K562 (cell line): ENCODE measurements around the gene ERCC6. TPM values are rescaled to one million over a fixed set of nuclear protein-coding genes. Genes with fewer than 3 reads are reported as not detected.

Source experiments
- ATAC-seq: fragments of 200-7000 bp; cut with Tn5 transposase; 3 replicates; pipeline ENCODE4 v1.9.1; 2020; ENCODE audit warnings: moderate library complexity
- BruUV-seq: library from RNA; stranded (reverse); fragments of 400-500 nt; replicated peaks from 2 replicates; lab custom pipeline; 2021; lab: Mats Ljungman, UMichigan
- CTCF ChIA-PET: fragments of 300-600 bp; formaldehyde crosslinking; extraction: SDS; loops from one replicate; lab custom pipeline; 2021; ENCODE audit warnings: low intra/inter-chr PET ratio; lab: Yijun Ruan, JAX
- POLR2A ChIA-PET: fragments of 300-600, 350-650 bp; sonication (Branson Sonifier 250); formaldehyde crosslinking; extraction: SDS; loops from one replicate; lab custom pipeline; 2021; ENCODE audit warnings: antibody characterized with exemption, inconsistent platforms; lab: Yijun Ruan, JAX
- DNase-seq, 4 experiments: peaks; one replicate each; pipeline versions ENCODE4 v3.0.0 to v3.0.0-alpha.2; 2011 to 2018; ENCODE audit warnings: low spot score in 3 of 4, mixed read lengths in 3 of 4; ENCODE audit errors: extremely low read depth in 1 of 4
- FAIRE-seq: peaks from 2 replicates; lab custom pipeline; 2011; peaks lifted over from hg19 to GRCh38; lab: Jason Lieb, UNC
- H2AFZ ChIP-seq: 2 replicates; pipeline ENCODE4 v1.6.0; 2011; ENCODE audit warnings: low read depth, low read length, control low read depth, inconsistent platforms
- H3K27ac ChIP-seq: fragments of 200-600 bp; 3 replicates; pipeline ENCODE4 v1.8.0; 2011; ENCODE audit warnings: low read depth, mild to moderate bottlenecking, control low read depth, inconsistent platforms, low read length, moderate library complexity, mixed read lengths; ENCODE audit errors: extremely low read depth
- H3K27me3 ChIP-seq, 2 experiments: fragments of 300-600 bp in 1 of 2; 2 replicates in 1 of 2; 3 replicates in 1 of 2; pipeline versions ENCODE4 v1.6.0 to v1.8.0; 2011; ENCODE audit warnings: inconsistent platforms in 2 of 2, low read length in 2 of 2, mild to moderate bottlenecking in 1 of 2, mixed read lengths in 1 of 2, moderate library complexity in 1 of 2; ENCODE audit not compliant: control insufficient read depth in 2 of 2, insufficient read depth in 2 of 2
- H3K36me3 ChIP-seq: fragments of 300-600 bp; 3 replicates; pipeline ENCODE4 v1.8.0; 2011; ENCODE audit warnings: mild to moderate bottlenecking, low read length, inconsistent platforms; ENCODE audit not compliant: control insufficient read depth, insufficient read depth
- H3K4me1 ChIP-seq, 2 experiments: fragments of 200-600 bp in 1 of 2; replicated peaks in 1 of 2; 2 replicates in 1 of 2; 3 replicates in 1 of 2; pipeline versions ENCODE4 v1.5.1 to v1.8.0; 2011; ENCODE audit warnings: inconsistent platforms in 2 of 2, low read length in 2 of 2, mild to moderate bottlenecking in 1 of 2, mixed read lengths in 1 of 2, moderate library complexity in 1 of 2; ENCODE audit not compliant: control insufficient read depth in 2 of 2, insufficient read depth in 2 of 2
- H3K4me2 ChIP-seq: 2 replicates; pipeline ENCODE4 v1.6.1; 2011; ENCODE audit warnings: low read length, control low read depth, inconsistent platforms, mixed read lengths; ENCODE audit not compliant: insufficient read depth
- H3K4me3 ChIP-seq: fragments of 200-600 bp; sonication (generic), shearing (Covaris generic); 2 replicates; pipeline ENCODE4 v1.5.1; 2016; ENCODE audit warnings: control low read depth, inconsistent platforms
- H3K79me2 ChIP-seq: fragments of 200-600 bp; 3 replicates; pipeline ENCODE4 v1.8.0; 2011; ENCODE audit warnings: low read length, inconsistent platforms; ENCODE audit not compliant: control insufficient read depth, insufficient read depth
- H3K9ac ChIP-seq, 2 experiments: 2 replicates each; pipeline versions ENCODE4 v1.6.0 to v1.6.1; 2011; ENCODE audit warnings: low read depth in 2 of 2, low read length in 2 of 2, control low read depth in 1 of 2, inconsistent platforms in 1 of 2, mild to moderate bottlenecking in 1 of 2, mixed read lengths in 1 of 2; ENCODE audit not compliant: insufficient read depth in 1 of 2
- H3K9me1 ChIP-seq: one replicate; pipeline ENCODE4 v1.6.0; 2011; ENCODE audit warnings: inconsistent platforms, mild to moderate bottlenecking, low read length, moderate library complexity; ENCODE audit not compliant: control insufficient read depth, insufficient read depth
- H3K9me3 ChIP-seq: replicated peaks from 2 replicates; pipeline ENCODE4 v1.5.1; 2011; ENCODE audit warnings: low read depth, low read length, inconsistent platforms; ENCODE audit not compliant: control insufficient read depth, insufficient read depth
- H4K20me1 ChIP-seq: replicated peaks from 2 replicates; pipeline ENCODE4 v1.6.1; 2011; ENCODE audit warnings: low read length, inconsistent platforms, mixed read lengths; ENCODE audit not compliant: control insufficient read depth, insufficient read depth
- CBX8 ChIP-seq: fragments of 200-600 bp; sonication (generic); IDR thresholded peaks from 2 replicates; pipeline ENCODE4 v1.6.1; 2012; ENCODE audit warnings: borderline replicate concordance, mixed run types, low read depth, mild to moderate bottlenecking, moderate library complexity, mixed read lengths, low read length, control low read depth, inconsistent platforms; ENCODE audit not compliant: poor library complexity, severe bottlenecking; ENCODE audit errors: extremely low read depth
- CLOCK ChIP-seq: fragments of 250-450 bp; sonication (Bioruptor Pico); IDR thresholded peaks from 2 replicates; pipeline ENCODE4 v1.4.0; 2020; ENCODE audit warnings: mild to moderate bottlenecking, moderate library complexity, borderline replicate concordance
- NCOA2 ChIP-seq, 2 experiments: fragments of 450-650 bp; IDR thresholded peaks; 2 replicates each; pipeline ENCODE4 v1.6.1; 2018; ENCODE audit warnings: mild to moderate bottlenecking in 2 of 2, moderate library complexity in 1 of 2; ENCODE audit not compliant: partially characterized antibody in 2 of 2
- NCOA4 ChIP-seq: fragments of 450-650 bp; IDR thresholded peaks from 2 replicates; pipeline ENCODE4 v1.6.1; 2018; ENCODE audit warnings: mild to moderate bottlenecking; ENCODE audit not compliant: partially characterized antibody
- POLR2A ChIP-seq: fragments of 450-650 bp; conservative IDR thresholded peaks from 2 replicates; pipeline ENCODE4 v1.6.1; 2016
- PTTG1 ChIP-seq: fragments of 450-650 bp; IDR thresholded peaks from 2 replicates; pipeline ENCODE4 v1.6.1; 2016; ENCODE audit warnings: low read depth, mild to moderate bottlenecking, missing genetic modification characterization, missing compliant biosample characterization
- RHOXF2B ChIP-seq: fragments of 250-450 bp; sonication (Bioruptor Pico); conservative IDR thresholded peaks from 2 replicates; pipeline ENCODE4 v1.5.1; 2021
- ZBTB2 ChIP-seq: fragments of 450-650 bp; IDR thresholded peaks from 2 replicates; pipeline ENCODE4 v1.6.1; 2016; ENCODE audit warnings: antibody characterized with exemption
- ZMIZ1 ChIP-seq, 2 experiments: fragments of 150-350 bp in 1 of 2; IDR thresholded peaks; 2 replicates each; pipeline ENCODE4 v1.6.1; 2012 to 2016; ENCODE audit warnings: low read depth in 2 of 2, low read length in 2 of 2, mild to moderate bottlenecking in 1 of 2, moderate library complexity in 1 of 2
- ZNF121 ChIP-seq: sonication (generic); formaldehyde crosslinking; conservative IDR thresholded peaks from 2 replicates; pipeline ENCODE4 v1.8.0; 2022; ENCODE audit warnings: missing genetic modification reagents
- ZNF239 ChIP-seq: fragments of 250-450 bp; sonication (Bioruptor Pico); IDR thresholded peaks from 2 replicates; pipeline ENCODE4 v1.4.0; 2020; ENCODE audit warnings: mild to moderate bottlenecking
- ZNF639 ChIP-seq, 2 experiments: fragments of 200-800 bp in 1 of 2; sonication (Bioruptor generic) in 1 of 2; sonication (generic) in 1 of 2; formaldehyde crosslinking in 1 of 2; IDR thresholded peaks in 1 of 2; conservative IDR thresholded peaks in 1 of 2; 2 replicates each; pipeline versions ENCODE4 v1.5.0 to v1.6.1; 2016 to 2020; ENCODE audit warnings: missing compliant biosample characterization in 1 of 2, missing genetic modification characterization in 1 of 2, missing genetic modification reagents in 1 of 2
- WGBS: fragments of 100-300 bp; shearing (Covaris generic); methylation state at CpG from one replicate; pipeline ENCODE4 v1.1.6; 2016; ENCODE audit warnings: low coverage, mixed read lengths; ENCODE audit not compliant: insufficient coverage; ENCODE audit errors: missing lambda C conversion rate; 5-methylcytosine and 5-hydroxymethylcytosine counted together
- in situ Hi-C: fragments of 300-500 bp; cut with MboI; formaldehyde crosslinking; loops from 4 replicates; pipeline ENCODE4 v1.15.0; 2018; ENCODE audit warnings: inconsistent platforms, mixed read lengths
- intact Hi-C: fragments of 100-400 bp; cut with micrococcal nuclease; formaldehyde crosslinking; loops from 2 replicates; pipeline ENCODE4 v1.14.2; 2022
- polyA plus RNA-seq, 8 experiments: library from polyadenylated mRNA; depleted of rRNA in 4 of 8; stranded (reverse) in 5 of 8; unstranded in 3 of 8; fragments of >200 nt; fragmentation: Nextera tagmentation in 2 of 8; fragmentation: Illumina TruSeq in 1 of 8; extraction: Ambion mirVana in 2 of 8; extraction: Trizol in 1 of 8; gene quantifications; 2 replicates each; pipeline versions ENCODE4 v1.2.1 to v1.2.3, GENCODE V29; 2011 to 2014; ENCODE audit warnings: inconsistent platforms in 1 of 8, missing spikeins in 1 of 8
- total RNA-seq, 7 experiments: library from RNA; depleted of rRNA in 6 of 7; stranded (reverse); fragments of >200 nt in 6 of 7; fragmentation: Illumina TruSeq in 2 of 7; extraction: Trizol in 2 of 7; gene quantifications; 2 replicates each; pipeline versions ENCODE4 v1.2.1 to v1.2.3, GENCODE V29; 2011 to 2021; ENCODE audit warnings: low replicate concordance in 1 of 7

ERCC6 gene
- total and polyA plus RNA-seq, 9 of the 15 experiments (the other 6 are each of a cell fraction or from before 2014, with no cell fraction given): 7.8 to 17.7 (median 11.8) TPM

- in situ Hi-C loops: no loop called here
- BruUV-seq: no TSS peak
- peaks cover 7% of the 10 kb centered on the region; the same call in 1 of the 3 replicates for H3K79me2 ChIP-seq
- intact Hi-C loops: no loop called here
- H3K27ac ChIP-seq: no peak overlapping the region
- H3K36me3 ChIP-seq: peaks cover 89% of the 10 kb centered on the region
- no peak overlapping the region for H2AFZ ChIP-seq
- no peak overlapping the region for H3K4me3 ChIP-seq
- peaks cover 0 to 16% of the 10 kb centered on the region in 2 experiments; a peak in 2 of 5 replicates for H3K4me1 ChIP-seq
- POLR2A ChIA-PET: interaction anchor here (1.3 to 2.2 kb wide), 2 partner anchors 9 to 11 kb away, joined by 5 to 8 read pairs; partner anchors contain the start of gene ERCC6
- H3K9me1 ChIP-seq: no peaks in the 10 kb centered on the region
- no peak for TF ChIP-seq ZMIZ1 (IDR thresholded peaks at IDR 0.05; ENCODE audit: low read depth in 2 of 2, low read length in 2 of 2)
- no peak for TF ChIP-seq PTTG1
- TF ChIP-seq ZNF121 (CRISPR knock-in tag): no peak
- no peak for TF ChIP-seq ZBTB2
- TF ChIP-seq CBX8: no peak
- TF ChIP-seq ZNF639 (CRISPR knock-in tag; conservative IDR thresholded peaks at IDR 0.05 in 1 of 2, IDR thresholded peaks at IDR 0.05 in 1 of 2): no peak
- no peak for TF ChIP-seq NCOA4
- no peak for TF ChIP-seq ZNF239
- no peak for TF ChIP-seq RHOXF2B (CRISPR knock-in tag)
- no peak for TF ChIP-seq POLR2A
- no peak for TF ChIP-seq NCOA2 (IDR thresholded peaks at IDR 0.05; ENCODE audit: partially characterized antibody in 2 of 2)
- no peak for TF ChIP-seq CLOCK (CRISPR knock-in tag)
- no peak for DNase-seq
- CTCF ChIA-PET: interaction anchor here (0.6 kb wide), 1 partner anchor 475 kb away, joined by 3 read pairs; no protein-coding TSS in a partner anchor
- H3K9me3 ChIP-seq: no peaks in the 10 kb centered on the region
- H3K9ac ChIP-seq: no peak overlapping the region
- ATAC-seq: no peak
- WGBS: 93% methylated on average over 4 of the region's 4 CpGs
- H4K20me1 ChIP-seq: 0 out of 2 replicates have a peak, but pooled peaks cover 4% of the 10 kb centered on the region
- no peaks in the 10 kb centered on the region for H3K27me3 ChIP-seq
- H3K4me2 ChIP-seq: no peak overlapping the region
- FAIRE-seq: no peak
Measured at GRCh38 chr10:49527850-49528249, 11.1 kb downstream of the ERCC6 start.
